ENCODE results near the gene CARD8.
"Not testable (repeated sequence)": the region's sequence is repeated elsewhere in the genome, so short reads cannot be mapped to it uniquely, and the experiment has no call there.

CARD8 gene

GRCh38 chr19:48297975-48298374 is 42.3 kb upstream of the CARD8 start:
- TF ChIP-seq ELF4 (IDR thresholded peaks at IDR 0.05) (no peak), HDGF (IDR thresholded peaks at IDR 0.05; ENCODE audit: borderline replicate concordance) (no peak), FOXM1 (IDR thresholded peaks at IDR 0.05; ENCODE audit: borderline replicate concordance) (no peak), FOXA1 (IDR thresholded peaks at IDR 0.05) (no peak), SUZ12 (IDR thresholded peaks at IDR 0.05) (no peak), FOXK2 (IDR thresholded peaks at IDR 0.05) (no peak), LEF1 (IDR thresholded peaks at IDR 0.05; ENCODE audit: borderline replicate concordance) (no peak), ZNF384 (IDR thresholded peaks at IDR 0.05) (no peak), SP1 (IDR thresholded peaks at IDR 0.05) (no peak), L3MBTL2 (conservative IDR thresholded peaks at IDR 0.05) (no peak), TARDBP (IDR thresholded peaks at IDR 0.05) (no peak), NFRKB (IDR thresholded peaks at IDR 0.05) (no peak), ARNT (IDR thresholded peaks at IDR 0.05) (no peak), BHLHE40 (IDR thresholded peaks at IDR 0.05; ENCODE audit: borderline replicate concordance) (no peak), CTBP1 (IDR thresholded peaks at IDR 0.05; ENCODE audit: borderline replicate concordance) (no peak)
- TF ChIP-seq, protein P1, sequence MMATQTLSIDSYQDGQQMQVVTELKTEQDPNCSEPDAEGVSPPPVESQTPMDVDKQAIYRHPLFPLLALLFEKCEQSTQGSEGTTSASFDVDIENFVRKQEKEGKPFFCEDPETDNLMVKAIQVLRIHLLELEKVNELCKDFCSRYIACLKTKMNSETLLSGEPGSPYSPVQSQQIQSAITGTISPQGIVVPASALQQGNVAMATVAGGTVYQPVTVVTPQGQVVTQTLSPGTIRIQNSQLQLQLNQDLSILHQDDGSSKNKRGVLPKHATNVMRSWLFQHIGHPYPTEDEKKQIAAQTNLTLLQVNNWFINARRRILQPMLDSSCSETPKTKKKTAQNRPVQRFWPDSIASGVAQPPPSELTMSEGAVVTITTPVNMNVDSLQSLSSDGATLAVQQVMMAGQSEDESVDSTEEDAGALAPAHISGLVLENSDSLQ (IDR thresholded peaks at IDR 0.05), result no peak
- CTCF ChIA-PET, result no interaction called here

DNA sequence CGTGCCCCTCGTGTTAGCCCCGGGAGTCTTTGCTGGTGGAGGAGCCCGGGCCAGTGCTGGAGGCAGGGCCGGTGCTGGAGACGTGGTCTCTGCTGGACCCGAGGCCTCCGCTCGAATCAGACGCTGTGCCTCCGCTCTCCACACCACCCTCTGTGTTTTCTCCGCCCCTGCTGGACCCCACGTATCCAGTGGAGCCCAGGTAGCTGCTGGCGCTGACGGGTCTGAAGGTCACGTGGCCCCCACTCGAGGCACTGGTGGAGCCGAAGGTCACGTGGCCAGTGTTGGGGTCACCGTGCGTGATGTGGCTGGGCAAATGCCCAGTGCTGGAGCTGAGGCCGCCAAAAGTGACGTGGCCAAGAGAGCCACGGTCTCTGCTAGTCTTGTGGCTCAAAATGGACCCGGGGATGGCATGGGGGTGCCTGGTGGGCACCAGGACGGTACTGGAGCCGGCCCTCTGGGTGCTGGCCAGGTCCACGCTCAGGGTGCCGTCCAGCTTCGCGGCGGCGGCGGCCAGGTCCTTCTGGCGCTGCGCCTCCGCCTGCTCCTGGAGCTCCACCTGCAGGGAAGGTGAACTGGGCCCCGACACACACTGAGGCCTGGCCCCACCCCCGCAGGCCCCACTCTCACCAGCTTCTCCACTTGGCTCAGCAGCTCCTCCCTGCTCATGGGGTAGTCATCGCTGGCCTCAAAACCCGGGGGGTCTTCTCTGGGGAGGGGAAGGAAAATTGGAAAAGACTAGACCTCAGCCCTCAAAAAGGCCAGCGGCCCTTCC is 41.4 kb upstream of the CARD8 start:
- TF ChIP-seq LEF1 (IDR thresholded peaks at IDR 0.05; ENCODE audit: borderline replicate concordance) (no peak), BHLHE40 (IDR thresholded peaks at IDR 0.05; ENCODE audit: borderline replicate concordance) (no peak), L3MBTL2 (conservative IDR thresholded peaks at IDR 0.05) (no peak), HDGF (IDR thresholded peaks at IDR 0.05; ENCODE audit: borderline replicate concordance) (no peak), CTBP1 (IDR thresholded peaks at IDR 0.05; ENCODE audit: borderline replicate concordance) (no peak), FOXA1 (IDR thresholded peaks at IDR 0.05) (no peak), TARDBP (IDR thresholded peaks at IDR 0.05) (no peak)
- TF ChIP-seq, protein P1 (IDR thresholded peaks at IDR 0.05), result no peak
- ChIA-PET POLR2A (interaction anchor here (0.8 kb wide), 1 partner anchor 24 kb away, joined by 3 read pairs; a partner anchor contains a TSS), CTCF (no interaction called here)
- no peak for DNase-seq (ENCODE audit: extremely low spot score)

More at GRCh38 chr19:48297975-48298374, 42.3 kb upstream of the CARD8 start:
- DNase-seq (ENCODE audit: extremely low spot score), result no peak
- POLR2A ChIA-PET, result no interaction called here

GRCh38 chr19:48295458-48295857 is 39.7 kb upstream of the CARD8 start:
- CTCF ChIA-PET, result interaction anchor here (0.6 kb wide), 1 partner anchor 395 kb away, joined by 3 read pairs; no protein-coding TSS in a partner anchor
- DNase-seq (ENCODE audit: extremely low spot score), result no peak
- no peak for TF ChIP-seq ELF4 (IDR thresholded peaks at IDR 0.05)
- TF ChIP-seq L3MBTL2 (conservative IDR thresholded peaks at IDR 0.05), result no peak
- no peak for TF ChIP-seq ZNF384 (IDR thresholded peaks at IDR 0.05)
- TF ChIP-seq, protein P1 (IDR thresholded peaks at IDR 0.05), result no peak
- TF ChIP-seq FOXA1 (IDR thresholded peaks at IDR 0.05), result no peak
- no peak for TF ChIP-seq FOXK2 (IDR thresholded peaks at IDR 0.05)
- no peak for TF ChIP-seq BHLHE40 (IDR thresholded peaks at IDR 0.05; ENCODE audit: borderline replicate concordance)
- TF ChIP-seq TARDBP (IDR thresholded peaks at IDR 0.05), result no peak
- TF ChIP-seq SUZ12 (IDR thresholded peaks at IDR 0.05), result no peak
- no peak for TF ChIP-seq HDGF (IDR thresholded peaks at IDR 0.05; ENCODE audit: borderline replicate concordance)
- POLR2A ChIA-PET, result no interaction called here

- ChIA-PET POLR2A (no interaction called here), CTCF (no interaction called here)
- no peak for DNase-seq (ENCODE audit: extremely low spot score)
- TF ChIP-seq FOXA1 (IDR thresholded peaks at IDR 0.05), result no peak
- no peak for TF ChIP-seq HDGF (IDR thresholded peaks at IDR 0.05; ENCODE audit: borderline replicate concordance)
- no peak for TF ChIP-seq ARNT (IDR thresholded peaks at IDR 0.05)
- no peak for TF ChIP-seq SP1 (IDR thresholded peaks at IDR 0.05)
- TF ChIP-seq ELF4 (IDR thresholded peaks at IDR 0.05), result no peak
- TF ChIP-seq NFRKB (IDR thresholded peaks at IDR 0.05), result no peak
- no peak for TF ChIP-seq TARDBP (IDR thresholded peaks at IDR 0.05)
- TF ChIP-seq, protein P1 (IDR thresholded peaks at IDR 0.05), result no peak
- no peak for TF ChIP-seq L3MBTL2 (conservative IDR thresholded peaks at IDR 0.05)
- TF ChIP-seq BHLHE40 (IDR thresholded peaks at IDR 0.05; ENCODE audit: borderline replicate concordance), result no peak
- TF ChIP-seq CTBP1 (IDR thresholded peaks at IDR 0.05; ENCODE audit: borderline replicate concordance), result no peak
- TF ChIP-seq SUZ12 (IDR thresholded peaks at IDR 0.05), result no peak
- no peak for TF ChIP-seq FOXK2 (IDR thresholded peaks at IDR 0.05)
- TF ChIP-seq FOXM1 (IDR thresholded peaks at IDR 0.05; ENCODE audit: borderline replicate concordance), result no peak
- no peak for TF ChIP-seq ZNF384 (IDR thresholded peaks at IDR 0.05)
- no peak for TF ChIP-seq LEF1 (IDR thresholded peaks at IDR 0.05; ENCODE audit: borderline replicate concordance)
Observed at GRCh38 chr19:48292798-48293197, 37.1 kb upstream of the CARD8 start.

DNA sequence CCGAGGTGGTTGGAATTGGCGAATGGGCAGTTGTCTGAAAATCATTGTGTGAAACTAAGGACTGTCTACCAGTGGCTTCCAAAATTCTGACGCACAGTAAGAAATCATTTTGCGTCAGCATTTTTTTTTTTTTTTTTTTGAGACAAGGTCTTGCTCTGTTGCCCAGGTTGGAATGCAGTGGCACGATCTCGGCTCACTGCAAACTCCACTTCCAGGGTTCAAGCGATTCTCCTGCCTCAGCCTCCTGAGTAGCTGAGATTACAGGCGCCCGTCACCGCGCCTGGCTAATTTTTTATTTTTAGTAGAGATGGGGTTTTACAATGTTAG is 35.7 kb upstream of the CARD8 start:
- ChIA-PET CTCF (interaction anchor here (0.6 to 1.8 kb wide), 4 partner anchors 18 to 801 kb away, joined by 3 to 10 read pairs (median 8); partner anchors contain the start of gene ZNF114), POLR2A (interaction anchor here (1.4 kb wide), 1 partner anchor 20 kb away, joined by 4 read pairs; no protein-coding TSS in a partner anchor)
- not testable (repeated sequence) for DNase-seq (ENCODE audit: extremely low spot score)

Data from HEK293T (cell line).